SK-N-SH (cell line): Measurements from ENCODE around the gene SGO2. TPM values are rescaled to one million over a fixed set of nuclear protein-coding genes. Genes with fewer than 3 reads are reported as not detected.

Experiments
- CTCF ChIA-PET: fragments of 300-600, 350-600 bp; formaldehyde crosslinking; extraction: SDS; loops from one replicate; lab custom pipeline; 2021; lab: Yijun Ruan, JAX
- POLR2A ChIA-PET: fragments of 350-600 bp; sonication (Branson Sonifier 250); formaldehyde crosslinking; extraction: SDS; loops from one replicate; lab custom pipeline; 2020; ENCODE audit warnings: antibody characterized with exemption, inconsistent platforms; lab: Yijun Ruan, JAX
- DNase-seq: peaks from one replicate; pipeline ENCODE4 v3.0.0; 2012
- H2AFZ ChIP-seq: fragments of 200-600 bp; sonication (generic); 2 replicates; pipeline ENCODE4 v1.8.1; 2016; ENCODE audit warnings: antibody characterized with exemption, mild to moderate bottlenecking, low read depth
- H3F3A ChIP-seq: fragments of 200-600 bp; sonication (generic); replicated peaks from 2 replicates; pipeline ENCODE3; 2016; ENCODE audit warnings: antibody characterized with exemption, mild to moderate bottlenecking; ENCODE audit not compliant: insufficient read depth
- H3K27ac ChIP-seq, 2 experiments: fragments of 200-500 bp in 1 of 2; fragments of 200-600 bp in 1 of 2; sonication (Bioruptor generic) in 1 of 2; sonication (generic), shearing (Covaris generic) in 1 of 2; 2 replicates each; pipeline versions ENCODE4 v1.5.1 to v1.6.1; 2014 to 2016; ENCODE audit warnings: low read depth in 2 of 2, inconsistent platforms in 1 of 2, low read length in 1 of 2, mild to moderate bottlenecking in 1 of 2, mixed read lengths in 1 of 2
- H3K27me3 ChIP-seq: fragments of 200-600 bp; sonication (generic), shearing (Covaris generic); 2 replicates; pipeline ENCODE4 v1.6.1; 2016; ENCODE audit warnings: mixed run types; ENCODE audit not compliant: insufficient read depth
- H3K36me3 ChIP-seq, 2 experiments: fragments of 200-500 bp in 1 of 2; fragments of 200-600 bp in 1 of 2; sonication (Bioruptor generic) in 1 of 2; sonication (generic) in 1 of 2; replicated peaks in 1 of 2; 2 replicates each; pipeline versions ENCODE3 to v1.5.1; 2014 to 2016; ENCODE audit warnings: low read length in 1 of 2, mild to moderate bottlenecking in 1 of 2; ENCODE audit not compliant: insufficient read depth in 2 of 2, control insufficient read depth in 1 of 2
- H3K4me1 ChIP-seq, 2 experiments: fragments of 200-500 bp in 1 of 2; fragments of 200-600 bp in 1 of 2; sonication (Bioruptor generic) in 1 of 2; sonication (generic), shearing (Covaris generic) in 1 of 2; 2 replicates each; pipeline versions ENCODE4 v1.5.1 to v1.6.1; 2014 to 2016; ENCODE audit warnings: low read depth in 1 of 2, low read length in 1 of 2, mixed run types in 1 of 2; ENCODE audit not compliant: insufficient read depth in 2 of 2, control insufficient read depth in 1 of 2
- H3K4me2 ChIP-seq: fragments of 200-600 bp; sonication (generic), shearing (Covaris generic); 2 replicates; pipeline ENCODE4 v1.6.1; 2017; ENCODE audit warnings: mixed run types
- H3K4me3 ChIP-seq, 2 experiments: fragments of 200-500 bp in 1 of 2; fragments of 200-600 bp in 1 of 2; sonication (Bioruptor generic) in 1 of 2; sonication (generic), shearing (Covaris generic) in 1 of 2; 2 replicates each; pipeline versions ENCODE4 v1.5.1 to v1.8.1; 2014 to 2016; ENCODE audit warnings: low read depth in 2 of 2, inconsistent platforms in 1 of 2, low read length in 1 of 2, mild to moderate bottlenecking in 1 of 2, mixed read lengths in 1 of 2, moderate library complexity in 1 of 2
- H3K79me2 ChIP-seq: fragments of 200-600 bp; sonication (generic); 2 replicates; pipeline ENCODE4 v1.8.1; 2017; ENCODE audit warnings: mild to moderate bottlenecking; ENCODE audit not compliant: insufficient read depth
- H3K9ac ChIP-seq: fragments of 200-600 bp; sonication (generic); 2 replicates; pipeline ENCODE4 v1.6.1; 2017; ENCODE audit warnings: mixed run types
- H3K9me2 ChIP-seq: fragments of 200-600 bp; sonication (generic); 2 replicates; pipeline ENCODE4 v1.6.1; 2017; ENCODE audit warnings: mixed run types
- H3K9me3 ChIP-seq: fragments of 200-600 bp; sonication (generic); 2 replicates; pipeline ENCODE4 v1.6.1; 2017; ENCODE audit warnings: mixed run types, mild to moderate bottlenecking, moderate library complexity
- H4K20me1 ChIP-seq: fragments of 200-600 bp; sonication (generic); 2 replicates; pipeline ENCODE4 v1.6.1; 2017; ENCODE audit warnings: mild to moderate bottlenecking, mixed run types; ENCODE audit not compliant: insufficient read depth
- CHD2 ChIP-seq: fragments of 150-350 bp; IDR thresholded peaks from 2 replicates; pipeline ENCODE4 v1.6.1; 2018; ENCODE audit warnings: low read length; ENCODE audit not compliant: partially characterized antibody
- EZH2phosphoT487 ChIP-seq: fragments of 200-600 bp; sonication (generic); IDR thresholded peaks from 2 replicates; pipeline ENCODE4 v1.6.1; 2017; ENCODE audit warnings: low read depth, mixed run types, mild to moderate bottlenecking, antibody characterized with exemption, moderate library complexity, borderline replicate concordance
- FOSL2 ChIP-seq: IDR thresholded peaks from 2 replicates; pipeline ENCODE4 v1.4.0; 2012; ENCODE audit warnings: low read depth, mild to moderate bottlenecking, moderate library complexity, borderline replicate concordance
- FOXJ3 ChIP-seq: sonication (generic); formaldehyde crosslinking; IDR thresholded peaks from 2 replicates; pipeline ENCODE4 v1.5.1; 2020; ENCODE audit warnings: mild to moderate bottlenecking, missing genetic modification reagents
- FOXM1 ChIP-seq: IDR thresholded peaks from 2 replicates; pipeline ENCODE4 v1.4.0; 2012; ENCODE audit warnings: low read depth, mild to moderate bottlenecking
- GATA2 ChIP-seq: sonication (generic); formaldehyde crosslinking; IDR thresholded peaks from 2 replicates; pipeline ENCODE4 v1.5.0; 2020; ENCODE audit warnings: mild to moderate bottlenecking, missing genetic modification reagents
- MAX ChIP-seq: IDR thresholded peaks from 2 replicates; pipeline ENCODE4 v1.4.0; 2012; ENCODE audit warnings: low read depth
- MEF2A ChIP-seq: IDR thresholded peaks from 2 replicates; pipeline ENCODE4 v1.4.0; 2012; ENCODE audit warnings: low read depth, borderline replicate concordance
- NFIC ChIP-seq: IDR thresholded peaks from 2 replicates; pipeline ENCODE4 v1.4.0; 2012; ENCODE audit warnings: borderline replicate concordance
- NRF1 ChIP-seq: IDR thresholded peaks from 2 replicates; pipeline ENCODE4 v1.6.1; 2012; ENCODE audit warnings: low read depth, mild to moderate bottlenecking, low read length
- RAD21 ChIP-seq: IDR thresholded peaks from 2 replicates; pipeline ENCODE4 v1.6.1; 2012; ENCODE audit warnings: mild to moderate bottlenecking, low read length
- REST ChIP-seq: IDR thresholded peaks from 2 replicates; pipeline ENCODE4 v1.6.1; 2012; ENCODE audit warnings: mild to moderate bottlenecking, low read depth, low read length, moderate library complexity
- RFX5 ChIP-seq: IDR thresholded peaks from 2 replicates; pipeline ENCODE4 v1.6.1; 2012; ENCODE audit warnings: mild to moderate bottlenecking, improper control_type of control experiment, low read length
- RXRA ChIP-seq: IDR thresholded peaks from 2 replicates; pipeline ENCODE4 v1.4.0; 2012; ENCODE audit warnings: low read depth, mild to moderate bottlenecking, borderline replicate concordance
- SMC3 ChIP-seq: IDR thresholded peaks from 2 replicates; pipeline ENCODE4 v1.6.1; 2012; ENCODE audit warnings: low read depth, low read length, improper control_type of control experiment
- TCF12 ChIP-seq: IDR thresholded peaks from 2 replicates; pipeline ENCODE4 v1.4.0; 2012
- TEAD4 ChIP-seq: IDR thresholded peaks from 2 replicates; pipeline ENCODE4 v1.4.0; 2012; ENCODE audit warnings: mild to moderate bottlenecking, borderline replicate concordance; ENCODE audit not compliant: insufficient read depth
- YY1 ChIP-seq: IDR thresholded peaks from 2 replicates; pipeline ENCODE4 v1.4.0; 2012; ENCODE audit warnings: low read depth, mild to moderate bottlenecking
- ZBTB33 ChIP-seq: IDR thresholded peaks from 2 replicates; pipeline ENCODE4 v1.4.0; 2012; ENCODE audit warnings: low read depth, borderline replicate concordance
- WGBS: methylation state at CpG from one replicate; pipeline ENCODE4 v1.1.6; 2017; ENCODE audit warnings: low lambda C conversion rate; 5-methylcytosine and 5-hydroxymethylcytosine counted together
- polyA plus RNA-seq, 3 experiments: library from polyadenylated mRNA; depleted of rRNA; stranded (reverse); fragments of >200 nt; gene quantifications; 2 replicates each; pipeline ENCODE4 v1.2.3, GENCODE V29; 2012

Gene SGO2
- polyA plus RNA-seq, 1 of the 3 experiments (the other 2 are of a cell fraction): 2.8 TPM

GRCh38 chr2:200624658-200625057, 98.7 kb downstream of the SGO2 start:
- no peaks in the 10 kb centered on the region for H3K27me3 ChIP-seq
- H3K4me1 ChIP-seq: peaks cover 2 to 25% of the 10 kb centered on the region in 2 experiments; a peak in 3 of 4 replicates
- DNase-seq: no peak
- H3K27ac ChIP-seq: no peak overlapping the region; a peak in 1 of 4 replicates
- H3K4me2 ChIP-seq: no peak overlapping the region
- no peak overlapping the region for H2AFZ ChIP-seq
- H4K20me1 ChIP-seq: no peaks in the 10 kb centered on the region
- CTCF ChIA-PET: interaction anchor here (0.9 to 1.4 kb wide), 3 partner anchors 10 to 144 kb away, joined by 3 to 5 read pairs (median 3); no protein-coding TSS in a partner anchor
- peaks cover 3% of the 10 kb centered on the region for H3F3A ChIP-seq
- H3K9me3 ChIP-seq: no peaks in the 10 kb centered on the region
- no peaks in the 10 kb centered on the region for H3K36me3 ChIP-seq
- no peaks in the 10 kb centered on the region for H3K79me2 ChIP-seq
- no peaks in the 10 kb centered on the region for H3K9me2 ChIP-seq
- POLR2A ChIA-PET: no interaction called here
- TF ChIP-seq RAD21 (no peak), NFIC (no peak), TEAD4 (no peak), TCF12 (no peak), FOSL2 (no peak), YY1 (no peak), ZBTB33 (no peak), CHD2 (no peak)
- H3K9ac ChIP-seq: no peak overlapping the region
- 96% methylated on average over 3 of the region's 3 CpGs for WGBS
- no peak overlapping the region for H3K4me3 ChIP-seq

- no peak overlapping the region for H3K27ac ChIP-seq
- H2AFZ ChIP-seq: no peak overlapping the region
- H3K4me3 ChIP-seq: no peak overlapping the region
- H4K20me1 ChIP-seq: no peaks in the 10 kb centered on the region
- H3K4me2 ChIP-seq: no peak overlapping the region
- no peaks in the 10 kb centered on the region for H3K36me3 ChIP-seq
- H3K9ac ChIP-seq: no peak overlapping the region
- DNase-seq: no peak
- H3F3A ChIP-seq: peaks cover 3% of the 10 kb centered on the region
- WGBS: 75% methylated on average over 2 of the region's 2 CpGs
- no peaks in the 10 kb centered on the region for H3K27me3 ChIP-seq
- H3K4me1 ChIP-seq: peaks cover 2 to 25% of the 10 kb centered on the region in 2 experiments; a peak in 3 of 4 replicates
- H3K9me3 ChIP-seq: no peaks in the 10 kb centered on the region
- H3K79me2 ChIP-seq: no peaks in the 10 kb centered on the region
- POLR2A ChIA-PET: no interaction called here
- CTCF ChIA-PET: interaction anchor here (0.8 to 1.7 kb wide), 4 partner anchors 37 to 144 kb away, joined by 3 to 5 read pairs (median 4); no protein-coding TSS in a partner anchor
- H3K9me2 ChIP-seq: no peaks in the 10 kb centered on the region
- TF ChIP-seq RXRA (no peak), ZBTB33 (no peak), EZH2phosphoT487 (no peak), NRF1 (no peak), NFIC (no peak), RFX5 (no peak), GATA2 (CRISPR knock-in tag) (no peak), REST (no peak), MEF2A (no peak), SMC3 (no peak), FOXM1 (no peak), FOXJ3 (CRISPR knock-in tag) (no peak), MAX (no peak)
These were observed 99.3 kb downstream of the SGO2 start for GRCh38 chr2:200625282-200625681.
